A673 (cell line): ENCODE measurements around the gene WWC1. TPM values are rescaled to one million over a fixed set of nuclear protein-coding genes. Genes with fewer than 3 reads are reported as not detected.

Source experiments
- BruUV-seq: library from RNA; stranded (reverse); fragments of 400-500 nt; replicated peaks from 2 replicates; lab custom pipeline; 2021; lab: Mats Ljungman, UMichigan
- CTCF ChIA-PET: fragments of 300-600 bp; sonication (Branson Sonifier 250); formaldehyde crosslinking; loops from one replicate; lab custom pipeline; 2022; ENCODE audit warnings: antibody characterized with exemption; lab: Charles Lee
- POLR2A ChIA-PET: fragments of 300-600 bp; sonication (Branson Sonifier 250); formaldehyde crosslinking; loops from one replicate; lab custom pipeline; 2022; ENCODE audit warnings: antibody characterized with exemption; ENCODE audit not compliant: low non-redundant PET; lab: Charles Lee
- DNase-seq: peaks from one replicate; pipeline ENCODE4 v3.0.0-alpha.2; 2015; ENCODE audit warnings: low spot score
- H3K27ac ChIP-seq: fragments of 200-600 bp; sonication (generic); 2 replicates; pipeline ENCODE4 v1.5.1; 2016; ENCODE audit warnings: mixed run types, low read depth, mild to moderate bottlenecking, mixed read lengths, antibody characterized with exemption, low read length; ENCODE audit not compliant: poor library complexity, severe bottlenecking
- H3K27me3 ChIP-seq: fragments of 200-600 bp; sonication (generic); replicated peaks from 2 replicates; pipeline ENCODE4 v1.6.1; 2017; ENCODE audit warnings: mixed run types, low read depth, mild to moderate bottlenecking, mixed read lengths, antibody characterized with exemption, low read length; ENCODE audit not compliant: insufficient read depth, poor library complexity
- H3K36me3 ChIP-seq: fragments of 200-600 bp; sonication (generic); 2 replicates; pipeline ENCODE4 v1.6.1; 2016; ENCODE audit warnings: mixed run types, mild to moderate bottlenecking, mixed read lengths, antibody characterized with exemption, low read length; ENCODE audit not compliant: insufficient read depth, poor library complexity, severe bottlenecking
- H3K4me1 ChIP-seq: fragments of 200-600 bp; sonication (generic); 2 replicates; pipeline ENCODE4 v1.6.1; 2017; ENCODE audit warnings: mixed run types, mild to moderate bottlenecking, mixed read lengths, antibody characterized with exemption, low read length; ENCODE audit not compliant: insufficient read depth, poor library complexity, severe bottlenecking
- H3K4me3 ChIP-seq: fragments of 200-600 bp; sonication (generic); 2 replicates; pipeline ENCODE4 v1.5.1; 2016; ENCODE audit warnings: low read depth, mixed run types, mild to moderate bottlenecking, mixed read lengths, low read length; ENCODE audit not compliant: poor library complexity, severe bottlenecking
- H3K9me3 ChIP-seq: fragments of 200-600 bp; sonication (generic); 2 replicates; pipeline ENCODE4 v1.6.1; 2016; ENCODE audit warnings: mixed run types, low read depth, mild to moderate bottlenecking, mixed read lengths, antibody characterized with exemption, low read length; ENCODE audit not compliant: poor library complexity, severe bottlenecking
- EZH2 ChIP-seq: fragments of 200-600 bp; sonication (generic); IDR thresholded peaks from 2 replicates; pipeline ENCODE4 v1.6.1; 2017; ENCODE audit warnings: borderline replicate concordance, low read depth, mild to moderate bottlenecking, mixed read lengths, antibody characterized with exemption, low read length; ENCODE audit not compliant: poor library complexity, severe bottlenecking
- intact Hi-C: fragments of 100-400 bp; cut with micrococcal nuclease; formaldehyde crosslinking; loops from one replicate; pipeline ENCODE4 v1.10.0; 2022; ENCODE audit not compliant: unreplicated experiment
- total RNA-seq: library from RNA; stranded (reverse); gene quantifications from 2 replicates; pipeline ENCODE4 v1.2.3, GENCODE V29; 2021
- TF ChIP-seq, protein P1 (sequence below): fragments of 300-800, 200-600 bp; sonication (generic); conservative IDR thresholded peaks from 2 replicates; pipeline ENCODE4 v1.5.1; 2017; ENCODE audit warnings: low read depth, mild to moderate bottlenecking, antibody characterized with exemption, low read length, moderate library complexity, mixed read lengths

The WWC1 gene
- total RNA-seq, 1 experiment from 2014 or later: 8.8 TPM

DNA sequence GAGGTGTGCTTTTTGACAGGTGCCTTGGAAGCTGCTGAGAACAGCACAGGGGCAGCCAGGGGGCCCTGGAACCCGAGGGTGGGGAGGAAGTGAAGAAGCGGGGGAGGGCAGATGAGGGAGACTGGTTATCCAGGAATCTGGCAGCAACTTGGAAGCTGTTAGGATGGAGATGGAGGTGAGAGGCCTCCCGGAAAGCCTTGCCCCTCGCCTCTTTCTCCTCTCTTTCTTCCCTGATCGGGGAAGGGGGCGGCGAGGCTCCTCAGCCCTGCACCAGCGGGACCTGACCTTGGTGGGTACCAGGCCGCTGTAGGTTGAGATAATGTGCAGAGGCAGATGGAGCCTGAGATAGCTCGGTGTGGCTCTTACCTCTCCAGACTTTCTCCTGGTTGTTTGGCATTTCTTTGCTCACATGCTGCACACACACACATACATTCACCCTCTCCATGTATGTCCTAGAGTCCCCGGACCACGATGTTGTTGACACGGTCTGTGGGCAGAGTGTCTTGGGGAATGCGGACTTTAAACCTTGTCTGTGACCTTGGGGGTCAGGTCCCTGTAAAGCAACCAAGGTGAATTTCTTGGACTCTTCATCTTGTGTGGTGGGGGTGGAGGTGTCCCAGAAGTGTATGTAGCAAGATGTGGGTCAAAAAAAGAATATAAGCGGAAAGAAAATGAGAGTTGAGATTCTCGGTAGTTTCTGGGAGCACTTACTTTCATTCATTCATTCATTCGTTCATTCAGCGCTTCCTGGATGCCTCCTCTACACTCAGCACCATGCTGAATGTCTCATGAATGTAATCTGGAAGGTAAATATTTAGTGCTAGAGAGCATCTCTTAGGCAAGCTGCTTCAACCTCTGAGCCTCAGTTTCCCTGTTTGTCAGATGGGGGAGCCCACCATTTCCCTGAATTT is 1.6 kb downstream of the WWC1 start:
- TF ChIP-seq, protein P1, sequence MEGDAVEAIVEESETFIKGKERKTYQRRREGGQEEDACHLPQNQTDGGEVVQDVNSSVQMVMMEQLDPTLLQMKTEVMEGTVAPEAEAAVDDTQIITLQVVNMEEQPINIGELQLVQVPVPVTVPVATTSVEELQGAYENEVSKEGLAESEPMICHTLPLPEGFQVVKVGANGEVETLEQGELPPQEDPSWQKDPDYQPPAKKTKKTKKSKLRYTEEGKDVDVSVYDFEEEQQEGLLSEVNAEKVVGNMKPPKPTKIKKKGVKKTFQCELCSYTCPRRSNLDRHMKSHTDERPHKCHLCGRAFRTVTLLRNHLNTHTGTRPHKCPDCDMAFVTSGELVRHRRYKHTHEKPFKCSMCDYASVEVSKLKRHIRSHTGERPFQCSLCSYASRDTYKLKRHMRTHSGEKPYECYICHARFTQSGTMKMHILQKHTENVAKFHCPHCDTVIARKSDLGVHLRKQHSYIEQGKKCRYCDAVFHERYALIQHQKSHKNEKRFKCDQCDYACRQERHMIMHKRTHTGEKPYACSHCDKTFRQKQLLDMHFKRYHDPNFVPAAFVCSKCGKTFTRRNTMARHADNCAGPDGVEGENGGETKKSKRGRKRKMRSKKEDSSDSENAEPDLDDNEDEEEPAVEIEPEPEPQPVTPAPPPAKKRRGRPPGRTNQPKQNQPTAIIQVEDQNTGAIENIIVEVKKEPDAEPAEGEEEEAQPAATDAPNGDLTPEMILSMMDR: no peak
- no peak for TF ChIP-seq EZH2
- no peaks in the 10 kb centered on the region for H3K4me1 ChIP-seq
- intact Hi-C loops: no loop called here
- ChIA-PET POLR2A (no interaction called here), CTCF (no interaction called here)
- H3K36me3 ChIP-seq: no peaks in the 10 kb centered on the region
- H3K9me3 ChIP-seq: no peaks in the 10 kb centered on the region
- no peak overlapping the region for H3K27ac ChIP-seq
- no TSS peak for BruUV-seq
- no peak for DNase-seq
- H3K27me3 ChIP-seq: no peaks in the 10 kb centered on the region
- H3K4me3 ChIP-seq: peak overlapping the region; percentile 60

DNA sequence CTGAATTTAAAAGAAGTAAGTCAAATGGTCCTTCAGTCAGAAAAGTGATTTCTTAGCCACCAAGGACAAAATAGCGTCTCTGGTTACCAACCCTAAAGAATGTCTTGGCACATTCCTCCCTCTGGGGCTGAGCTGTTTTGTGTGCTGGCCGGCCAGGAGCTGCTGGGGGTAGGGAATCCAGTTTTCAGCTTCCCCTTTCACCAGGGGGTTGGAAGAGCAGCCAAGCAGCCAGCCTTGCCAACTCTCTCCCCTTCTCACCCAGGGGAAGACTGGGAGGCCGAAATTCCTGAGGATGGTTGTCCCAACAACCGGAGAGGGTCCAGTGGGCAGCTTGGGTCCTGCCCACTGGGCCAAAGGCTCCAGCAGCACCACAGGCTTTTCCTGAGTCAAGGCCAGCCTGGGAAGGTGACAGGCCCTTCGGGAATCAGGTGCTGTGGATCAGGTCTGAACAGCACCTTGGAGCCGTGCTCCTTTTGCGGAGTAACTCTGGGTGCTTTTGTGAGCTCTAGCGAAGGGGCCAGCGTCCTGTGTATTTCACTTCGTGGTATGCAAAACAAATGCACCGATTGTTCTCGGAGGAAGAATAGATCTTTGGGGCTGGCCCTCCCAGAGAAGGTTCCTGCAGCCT is 4.2 kb downstream of the WWC1 start:
- no peaks in the 10 kb centered on the region for H3K27me3 ChIP-seq
- peak; percentile 58 for DNase-seq
- H3K4me1 ChIP-seq: no peaks in the 10 kb centered on the region
- POLR2A ChIA-PET: no interaction called here
- intact Hi-C loops: no loop called here
- no TSS peak for BruUV-seq
- TF ChIP-seq, protein P1: peak; percentile 28; the same call in 1 of the 2 replicates
- TF ChIP-seq EZH2: no peak
- CTCF ChIA-PET: interaction anchor here (0.7 kb wide), 1 partner anchor 570 kb away, joined by 3 read pairs; no protein-coding TSS in a partner anchor
- no peaks in the 10 kb centered on the region for H3K36me3 ChIP-seq
- no peak overlapping the region for H3K4me3 ChIP-seq
- no peak overlapping the region for H3K27ac ChIP-seq
- no peaks in the 10 kb centered on the region for H3K9me3 ChIP-seq

DNA sequence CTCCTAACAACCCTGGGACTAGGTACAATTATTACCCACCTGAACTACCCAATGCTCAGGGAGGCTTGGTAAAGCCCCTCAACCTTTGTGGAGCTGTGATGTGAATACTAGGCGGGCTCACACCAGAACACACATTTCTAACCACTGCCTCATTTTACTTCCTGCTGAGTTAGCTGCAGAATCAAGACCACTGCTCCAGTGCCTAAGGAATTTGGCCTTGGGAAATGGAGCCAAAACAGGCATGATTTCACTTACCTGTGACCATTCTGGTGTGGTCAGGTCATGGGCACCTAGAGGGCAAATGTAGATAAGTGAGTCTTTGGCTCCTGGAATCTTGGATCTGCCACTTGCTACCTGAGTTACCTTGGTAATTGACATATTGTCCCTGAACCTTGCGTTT is 5.2 kb downstream of the WWC1 start:
- ChIA-PET CTCF (no interaction called here), POLR2A (no interaction called here)
- intact Hi-C loops: no loop called here
- DNase-seq: no peak
- H3K27ac ChIP-seq: no peak overlapping the region
- TF ChIP-seq EZH2: no peak
- TF ChIP-seq, protein P1: no peak
- peaks cover 2% of the 10 kb centered on the region for H3K4me1 ChIP-seq
- no peaks in the 10 kb centered on the region for H3K36me3 ChIP-seq
- H3K4me3 ChIP-seq: no peak overlapping the region
- no peaks in the 10 kb centered on the region for H3K9me3 ChIP-seq
- no TSS peak for BruUV-seq
- no peaks in the 10 kb centered on the region for H3K27me3 ChIP-seq
